Measurements from ENCODE around the gene UXS1.

Gene UXS1

GRCh38 chr2:106158131-106158530, 36.0 kb downstream of the UXS1 start:
- no peak for ATAC-seq
- no peak for TF ChIP-seq ZFP30 (CRISPR knock-in tag; IDR thresholded peaks at IDR 0.05)
- no peak for TF ChIP-seq TOX (CRISPR knock-in tag; IDR thresholded peaks at IDR 0.05; ENCODE audit: borderline replicate concordance)
- TF ChIP-seq ZC3H10 (CRISPR knock-in tag; IDR thresholded peaks at IDR 0.05): no peak
- TF ChIP-seq PPARA (CRISPR knock-in tag; IDR thresholded peaks at IDR 0.05; ENCODE audit: borderline replicate concordance): no peak
- TF ChIP-seq CREB5 (CRISPR knock-in tag; IDR thresholded peaks at IDR 0.05; ENCODE audit: low read depth): no peak
- TF ChIP-seq CSDC2 (CRISPR knock-in tag; IDR thresholded peaks at IDR 0.05): no peak
- no peak for TF ChIP-seq ZNF8 (CRISPR knock-in tag; IDR thresholded peaks at IDR 0.05)
- TF ChIP-seq BACH2 (CRISPR knock-in tag; IDR thresholded peaks at IDR 0.05; ENCODE audit: borderline replicate concordance): no peak

GRCh38 chr2:106157416-106157815, 36.7 kb downstream of the UXS1 start:
- ATAC-seq: no peak
- TF ChIP-seq SNAI2 (CRISPR knock-in tag; IDR thresholded peaks at IDR 0.05): no peak
- TF ChIP-seq TSHZ2 (CRISPR knock-in tag; IDR thresholded peaks at IDR 0.05): no peak
- TF ChIP-seq ZNF565 (CRISPR knock-in tag; conservative IDR thresholded peaks at IDR 0.05; ENCODE audit: low read depth): no peak
- no peak for TF ChIP-seq TCF4 (CRISPR knock-in tag; IDR thresholded peaks at IDR 0.05; ENCODE audit: borderline replicate concordance)
- TF ChIP-seq ZFP3 (CRISPR knock-in tag; IDR thresholded peaks at IDR 0.05): no peak
- TF ChIP-seq ZC3H10 (CRISPR knock-in tag; IDR thresholded peaks at IDR 0.05): no peak

GRCh38 chr2:106156305-106157296, 37.5 kb downstream of the UXS1 start:
- ATAC-seq: no peak
- TF ChIP-seq CSDC2 (CRISPR knock-in tag; IDR thresholded peaks at IDR 0.05) (no peak), GLIS3 (CRISPR knock-in tag; IDR thresholded peaks at IDR 0.05) (no peak)

GRCh38 chr2:106153781-106154180, 40.3 kb downstream of the UXS1 start:
- TF ChIP-seq ESRRG (CRISPR knock-in tag; IDR thresholded peaks at IDR 0.05): no peak
- no peak for TF ChIP-seq ZFP30 (CRISPR knock-in tag; IDR thresholded peaks at IDR 0.05)
- TF ChIP-seq TOX (CRISPR knock-in tag; IDR thresholded peaks at IDR 0.05; ENCODE audit: borderline replicate concordance): no peak
- no peak for TF ChIP-seq GLIS3 (CRISPR knock-in tag; IDR thresholded peaks at IDR 0.05)
- TF ChIP-seq ISL1 (CRISPR knock-in tag; IDR thresholded peaks at IDR 0.05): no peak
- TF ChIP-seq ZC3H10 (CRISPR knock-in tag; IDR thresholded peaks at IDR 0.05): no peak
- TF ChIP-seq ARNTL (CRISPR knock-in tag; IDR thresholded peaks at IDR 0.05; ENCODE audit: borderline replicate concordance, low read depth): no peak
- no peak for TF ChIP-seq PATZ1 (CRISPR knock-in tag; IDR thresholded peaks at IDR 0.05; ENCODE audit: borderline replicate concordance)
- no peak for TF ChIP-seq OSR1 (CRISPR knock-in tag; IDR thresholded peaks at IDR 0.05)
- no peak for TF ChIP-seq TCF4 (CRISPR knock-in tag; IDR thresholded peaks at IDR 0.05; ENCODE audit: borderline replicate concordance)
- TF ChIP-seq TSHZ2 (CRISPR knock-in tag; IDR thresholded peaks at IDR 0.05): no peak
- no peak for ATAC-seq

Measured in SK-N-SH treated with all-trans-retinoic acid at 6 μM for 48 hours (cell line).